ENCODE data around the gene IL20.

- no peak for TF ChIP-seq CTCF (IDR thresholded peaks at IDR 0.05; ENCODE audit: low read length)
- no peak for TF ChIP-seq EZH2 (optimal IDR thresholded peaks at IDR 0.05; ENCODE audit: low read depth, low read length)
- TF ChIP-seq EZH2phosphoT487 (IDR thresholded peaks at IDR 0.05; ENCODE audit: low read length), result no peak
Measured at GRCh38 chr1:206905295-206906164, 40.1 kb downstream of the IL20 start.

All from MM.1S (cell line).